Ovary (tissue), 3 donors: Measurements from ENCODE around the gene CACNA1H.

Experiments
- CTCF ChIP-seq, 3 donors: fragments of 450-650 bp in 2 of 3; fragments of 200-600 bp in 1 of 3; IDR thresholded peaks; one replicate each; pipeline versions ENCODE4 v1.5.1 to v1.8.0; 2016 to 2022; ENCODE audit warnings: antibody characterized with exemption in 3 of 3, mild to moderate bottlenecking in 1 of 3
- POLR2A ChIP-seq: fragments of 450-650 bp; IDR thresholded peaks from one replicate; pipeline ENCODE4 v1.6.1; 2017; ENCODE audit warnings: antibody characterized with exemption, mild to moderate bottlenecking, moderate library complexity
- donor health status: DM: no; HTN: no; CAD: no.

- TF ChIP-seq CTCF (IDR thresholded peaks at IDR 0.05) = no peak
- no peak for TF ChIP-seq POLR2A
Observed at GRCh38 chr16:1173788-1174451, 21.0 kb downstream of the CACNA1H start.
